HG02884 (cell line): ENCODE results near the gene AIG1.
"Not testable (repeated sequence)": the region's sequence is repeated elsewhere in the genome, so short reads cannot be mapped to it uniquely, and the experiment has no call there.

ENCODE experiments used
- ATAC-seq: cut with Tn5 transposase; IDR thresholded peaks from one replicate; pipeline ENCODE4 v1.9.1; 2021; ENCODE audit warnings: mild to moderate bottlenecking, moderate library complexity; ENCODE audit not compliant: unreplicated experiment

Gene AIG1

DNA sequence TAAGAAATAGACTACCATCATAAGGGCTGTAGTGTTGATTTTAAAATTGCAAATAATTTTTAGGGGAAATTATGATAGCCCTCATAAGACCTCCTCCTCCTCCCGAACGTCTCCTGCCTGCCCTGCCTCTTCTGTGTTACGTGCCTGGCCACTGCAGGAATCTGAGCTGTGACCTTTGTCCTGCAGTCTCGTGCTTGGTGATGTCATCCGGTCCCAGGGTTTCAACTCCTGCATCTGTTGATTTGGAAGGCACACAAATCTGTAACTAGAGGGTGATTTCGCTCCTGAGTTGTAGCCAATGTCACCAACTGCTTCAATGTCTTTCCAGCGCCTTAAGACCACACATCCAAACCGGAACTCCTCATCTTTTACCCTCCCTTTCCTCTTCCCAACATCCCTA lies 163.2 kb downstream of the AIG1 start:
- ATAC-seq = no peak

DNA sequence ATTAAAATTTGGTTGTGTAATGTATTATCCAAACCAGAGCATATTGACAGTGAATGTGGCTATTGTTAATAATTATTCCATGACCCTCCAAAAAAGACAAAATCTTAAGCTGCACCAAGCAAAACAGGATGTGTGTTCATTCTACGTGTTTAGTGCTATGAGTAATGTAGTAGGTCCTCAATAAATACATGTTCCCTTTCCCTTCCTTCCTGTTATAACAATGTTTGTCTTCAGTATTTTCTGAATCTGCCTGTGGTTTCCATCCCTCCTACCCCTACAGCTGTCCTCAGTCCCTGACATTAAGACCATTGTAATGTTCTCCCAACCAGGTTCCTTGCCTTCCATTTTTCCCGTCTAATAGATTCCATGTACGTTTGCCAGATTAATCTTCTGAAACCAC lies 163.8 kb downstream of the AIG1 start:
- ATAC-seq = no peak

- no peak for ATAC-seq
Observed at GRCh38 chr6:143225929-143226328, 165.2 kb downstream of the AIG1 start.

DNA sequence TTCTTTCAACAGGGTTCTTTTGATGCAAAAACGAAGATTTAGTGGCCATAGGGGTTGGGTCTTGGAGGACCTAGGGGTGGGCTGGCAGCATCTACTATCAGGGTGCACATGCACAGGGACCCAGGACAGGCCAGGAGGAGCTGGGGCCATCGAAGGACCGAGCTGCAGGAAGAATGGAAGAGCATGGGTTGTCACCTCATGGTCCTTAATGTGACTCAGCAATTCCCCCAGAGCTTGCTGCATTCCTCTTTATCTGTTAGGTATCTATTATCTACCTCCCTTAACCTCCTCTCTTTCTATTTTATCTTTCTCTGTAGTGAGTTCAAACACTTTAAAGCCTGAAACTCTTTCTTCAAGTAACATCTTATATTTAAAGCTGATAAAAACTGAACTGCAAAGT lies 167.0 kb downstream of the AIG1 start:
- ATAC-seq = no peak

- no peak for ATAC-seq
Observed at GRCh38 chr6:143229400-143229799, 168.7 kb downstream of the AIG1 start.

GRCh38 chr6:143232849-143233248 lies 172.2 kb downstream of the AIG1 start:
- ATAC-seq = no peak

GRCh38 chr6:143233554-143234285 lies 173.0 kb downstream of the AIG1 start:
- ATAC-seq = no peak

DNA sequence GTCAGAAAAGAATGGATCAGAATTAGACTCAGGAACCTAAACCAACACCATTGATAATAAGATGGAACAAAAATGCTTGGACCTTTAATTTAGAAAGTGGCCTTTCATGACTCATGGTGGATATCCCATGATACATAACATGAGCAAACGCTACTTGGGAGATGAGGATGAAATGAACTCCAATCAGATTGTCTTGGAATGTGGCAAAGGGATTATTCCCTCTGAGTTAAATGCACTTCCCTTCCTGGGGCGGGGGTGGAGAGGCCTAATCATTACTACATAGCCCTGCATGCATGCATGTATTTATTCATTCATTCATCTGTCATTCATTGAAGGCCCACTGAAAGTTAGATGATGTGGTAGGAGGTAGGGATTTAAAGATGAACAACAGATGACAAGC lies 174.0 kb downstream of the AIG1 start:
- no peak for ATAC-seq

GRCh38 chr6:143236151-143236798 lies 175.6 kb downstream of the AIG1 start:
- ATAC-seq = no peak

GRCh38 chr6:143238306-143238705 lies 177.6 kb downstream of the AIG1 start:
- ATAC-seq = no peak

DNA sequence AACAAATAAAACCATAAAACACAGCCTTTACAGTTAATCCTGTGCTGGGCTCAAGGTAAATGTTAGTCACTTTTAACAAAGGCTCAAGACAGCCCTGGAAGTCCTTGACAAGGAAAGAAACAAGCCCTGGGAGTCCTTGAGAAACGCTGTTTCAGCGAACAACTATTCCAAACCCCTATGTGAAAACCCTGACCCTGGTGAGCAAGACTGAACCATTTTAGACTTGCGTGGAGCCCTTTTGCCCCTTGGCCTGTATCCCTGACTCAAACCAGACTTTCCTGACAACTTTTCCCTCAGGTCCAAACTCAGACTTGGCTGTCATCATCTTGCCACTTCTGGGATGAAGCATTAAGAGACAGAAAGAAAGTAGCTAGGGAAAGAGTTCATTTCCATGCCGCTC lies 180.4 kb downstream of the AIG1 start:
- ATAC-seq = no peak

DNA sequence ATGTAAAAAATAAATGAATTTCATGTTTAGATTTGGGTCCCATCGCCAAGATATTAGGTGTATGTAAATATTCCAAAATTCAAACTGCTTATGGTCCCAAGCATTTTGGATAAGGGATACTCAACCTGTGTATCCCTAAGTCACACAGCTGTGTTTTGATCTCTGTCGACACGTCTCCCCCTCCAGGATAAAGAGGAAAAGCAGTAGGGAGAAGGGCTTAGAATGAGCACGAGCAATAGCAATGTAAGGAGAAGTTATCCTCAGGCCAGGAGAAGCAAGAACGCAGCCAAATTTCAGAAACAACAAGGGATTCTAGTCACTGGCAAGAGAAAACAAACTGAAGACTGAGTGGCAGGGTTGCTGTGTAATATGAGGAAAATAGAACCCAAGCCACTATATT lies 181.2 kb downstream of the AIG1 start:
- no peak for ATAC-seq

DNA sequence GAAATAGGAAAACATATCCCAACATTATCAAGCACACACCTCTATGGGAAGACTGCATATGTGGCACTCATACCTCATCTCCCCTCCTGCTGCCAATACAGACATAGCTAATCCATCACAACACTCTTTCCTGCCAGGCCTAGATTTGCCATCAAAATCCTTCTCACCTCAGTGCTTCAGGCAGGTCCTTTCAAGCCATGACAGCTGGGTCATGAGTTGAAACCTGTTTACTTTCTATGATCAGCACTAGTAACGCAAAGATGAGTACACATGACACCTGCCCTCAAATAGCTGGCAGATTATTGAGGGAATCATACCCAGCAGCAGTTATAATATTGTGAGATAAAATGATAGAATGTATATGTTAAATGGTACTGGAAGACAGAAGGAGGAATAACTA lies 183.1 kb downstream of the AIG1 start:
- ATAC-seq = no peak

- ATAC-seq = no peak
Observed at GRCh38 chr6:143245656-143246055, 185.0 kb downstream of the AIG1 start.

GRCh38 chr6:143246166-143246775 lies 185.6 kb downstream of the AIG1 start:
- ATAC-seq = not testable (repeated sequence)

- ATAC-seq = no peak
Observed at GRCh38 chr6:143247586-143247985, 186.9 kb downstream of the AIG1 start.

- no peak for ATAC-seq
Observed at GRCh38 chr6:143248359-143248758, 187.7 kb downstream of the AIG1 start.

GRCh38 chr6:143251288-143251687 lies 190.6 kb downstream of the AIG1 start:
- no peak for ATAC-seq

- no peak for ATAC-seq
Observed at GRCh38 chr6:143252961-143253360, 192.3 kb downstream of the AIG1 start.

- ATAC-seq = no peak
Observed at GRCh38 chr6:143253586-143253985, 192.9 kb downstream of the AIG1 start.

DNA sequence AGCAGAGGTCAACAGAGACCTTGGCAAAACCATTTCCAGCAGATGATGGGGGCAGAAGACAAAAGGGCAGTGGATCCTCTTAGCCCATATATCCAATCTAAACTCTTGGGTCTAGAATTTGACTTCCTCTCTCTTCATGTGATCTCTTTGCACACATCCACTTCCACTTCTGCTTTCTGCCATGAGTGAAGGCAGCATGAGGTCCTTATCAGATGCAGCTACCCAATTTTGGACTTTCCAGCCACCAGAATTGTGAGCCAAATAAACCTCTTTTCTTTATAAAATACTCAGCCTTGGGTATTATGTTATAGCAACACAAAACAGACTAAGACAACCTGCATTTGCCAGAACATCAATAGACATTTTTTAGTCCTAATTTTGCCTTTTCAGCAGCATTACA lies 198.3 kb downstream of the AIG1 start:
- no peak for ATAC-seq

DNA sequence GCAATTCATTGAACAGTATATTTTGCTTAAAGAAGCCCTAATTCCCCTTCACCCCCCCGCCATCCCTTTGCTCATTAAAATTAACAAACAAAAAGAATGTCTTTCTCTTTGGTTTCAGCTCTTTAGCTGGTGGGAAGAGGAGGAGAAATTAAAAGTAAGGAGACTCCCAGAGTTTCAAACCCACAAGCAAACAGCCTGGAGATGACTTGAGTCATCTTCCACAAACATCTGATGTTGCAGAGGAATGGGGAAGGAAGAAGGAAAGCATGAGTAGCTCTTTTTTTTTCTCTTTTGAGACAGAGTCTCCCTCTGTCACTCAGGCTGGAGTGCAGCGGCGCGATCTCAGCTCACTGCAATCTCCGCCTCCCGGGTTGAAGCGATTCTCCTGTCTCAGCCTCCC lies 200.2 kb downstream of the AIG1 start:
- ATAC-seq = no peak
